Cardiac muscle cell (in vitro differentiated cells and primary cell): ENCODE data around the gene BBIP1. TPM values are rescaled to one million over a fixed set of nuclear protein-coding genes. Genes with fewer than 3 reads are reported as not detected.

ENCODE experiments used
- DNase-seq, 2 donors: peaks; one replicate each; pipeline versions ENCODE4 v3.0.0 to v3.0.0-alpha.2; 2010 to 2017; ENCODE audit warnings: low read depth in 1 of 2, low spot score in 1 of 2
- H3K27ac ChIP-seq: fragments of 200-600 bp; sonication (generic); 2 replicates; pipeline ENCODE4 v1.5.1; 2016
- H3K27me3 ChIP-seq: fragments of 200-600 bp; sonication (generic); 2 replicates; pipeline ENCODE4 v1.6.0; 2016; ENCODE audit warnings: control low read depth
- H3K36me3 ChIP-seq: fragments of 200-600 bp; sonication (generic); 2 replicates; pipeline ENCODE4 v1.5.1; 2016; ENCODE audit warnings: control low read depth
- H3K4me1 ChIP-seq: fragments of 200-600 bp; sonication (generic); 2 replicates; pipeline ENCODE4 v1.8.1; 2017; ENCODE audit warnings: low read depth, mild to moderate bottlenecking, mixed run types
- H3K4me3 ChIP-seq: fragments of 200-600 bp; sonication (generic); 2 replicates; pipeline ENCODE4 v1.5.1; 2016; ENCODE audit warnings: mild to moderate bottlenecking
- H3K9me3 ChIP-seq: fragments of 200-600 bp; sonication (generic); 2 replicates; pipeline ENCODE4 v1.5.1; 2017; ENCODE audit warnings: low read depth, mild to moderate bottlenecking, control low read depth
- CTCF ChIP-seq: IDR thresholded peaks from 2 replicates; pipeline ENCODE4 v1.5.1; 2012; ENCODE audit warnings: low read depth, mild to moderate bottlenecking, low read length
- polyA plus RNA-seq: library from polyadenylated mRNA; unstranded; fragments of >200 nt; fragmentation: Nextera tagmentation; extraction: Ambion mirVana; gene quantifications from 2 replicates; pipeline ENCODE4 v1.2.1, GENCODE V29; 2016
- total RNA-seq: library from RNA; depleted of rRNA; stranded (reverse); fragments of >200 nt; gene quantifications from 2 replicates; pipeline ENCODE4 v1.2.3, GENCODE V29; 2016

The BBIP1 gene
- total and polyA plus RNA-seq, 2 experiments from 2014 or later, result 10.9 to 28.3 TPM

GRCh38 chr10:110857265-110858171, 61.5 kb downstream of the BBIP1 start:
- Histone ChIP-seq H3K27ac (peak overlapping the region; percentile 25), H3K36me3 (no peaks in the 10 kb centered on the region), H3K4me1 (peaks cover 19% of the 10 kb centered on the region), H3K4me3 (no peak overlapping the region), H3K27me3 (no peaks in the 10 kb centered on the region), H3K9me3 (no peaks in the 10 kb centered on the region)
- peak in 1 of 2 donors; percentile 78 for DNase-seq
- no peak for TF ChIP-seq CTCF

GRCh38 chr10:110853921-110854605, 64.9 kb downstream of the BBIP1 start:
- Histone ChIP-seq H3K9me3 (no peaks in the 10 kb centered on the region), H3K4me1 (peaks cover 24% of the 10 kb centered on the region), H3K27me3 (no peaks in the 10 kb centered on the region), H3K4me3 (no peak overlapping the region), H3K27ac (no peak overlapping the region), H3K36me3 (no peaks in the 10 kb centered on the region)
- DNase-seq, result no peak
- no peak for TF ChIP-seq CTCF

GRCh38 chr10:110852947-110853346, 66.0 kb downstream of the BBIP1 start:
- Histone ChIP-seq H3K9me3 (no peaks in the 10 kb centered on the region), H3K4me1 (peaks cover 17% of the 10 kb centered on the region), H3K27me3 (no peaks in the 10 kb centered on the region), H3K4me3 (no peak overlapping the region), H3K27ac (no peak overlapping the region), H3K36me3 (no peaks in the 10 kb centered on the region)
- DNase-seq, result no peak
- no peak for TF ChIP-seq CTCF

GRCh38 chr10:110852255-110852896, 66.6 kb downstream of the BBIP1 start:
- Histone ChIP-seq H3K9me3 (no peaks in the 10 kb centered on the region), H3K36me3 (no peaks in the 10 kb centered on the region), H3K27ac (no peak overlapping the region), H3K4me3 (no peak overlapping the region), H3K4me1 (peaks cover 11% of the 10 kb centered on the region), H3K27me3 (no peaks in the 10 kb centered on the region)
- no peak for DNase-seq
- no peak for TF ChIP-seq CTCF

- H3K27ac ChIP-seq, result peak overlapping the region; percentile 71
- H3K4me3 ChIP-seq, result no peak overlapping the region
- H3K27me3 ChIP-seq, result no peaks in the 10 kb centered on the region
- no peaks in the 10 kb centered on the region for H3K9me3 ChIP-seq
- peaks cover 8% of the 10 kb centered on the region for H3K4me1 ChIP-seq
- DNase-seq, result no peak
- no peaks in the 10 kb centered on the region for H3K36me3 ChIP-seq
- no peak for TF ChIP-seq CTCF
These were observed 67.9 kb downstream of the BBIP1 start for GRCh38 chr10:110851020-110851612.
